ENCODE measurements around the gene TYMP. TPM values are rescaled to one million over a fixed set of nuclear protein-coding genes. Genes with fewer than 3 reads are reported as not detected.
A peak's percentile ranks its signal among the peaks of the same experiment; 100 is the strongest.
"Not testable (repeated sequence)": the region's sequence is repeated elsewhere in the genome, so short reads cannot be mapped to it uniquely, and the experiment has no call there.

Gene TYMP
- total and polyA plus RNA-seq, 2 donors = 97.3 to 156 TPM

DNA sequence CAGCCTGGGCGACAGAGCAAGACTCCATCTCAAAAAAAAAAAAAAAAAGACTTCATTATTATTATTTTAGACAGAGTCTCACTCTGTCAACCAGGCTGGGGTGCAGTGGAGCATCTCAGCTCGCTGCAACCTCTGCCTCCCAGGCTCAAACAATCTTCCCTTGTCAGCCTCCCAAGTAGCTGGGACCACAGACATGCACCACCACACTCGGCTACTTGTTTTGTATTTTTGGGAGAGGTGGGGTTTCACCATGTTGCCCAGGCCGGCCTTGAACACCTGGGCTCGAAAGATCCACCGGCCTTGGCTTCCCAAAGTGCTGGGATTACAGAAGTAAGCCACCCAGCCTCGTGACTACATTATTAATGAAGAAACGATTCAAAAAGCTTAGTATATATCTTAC is 5.3 kb upstream of the TYMP start:
- Histone ChIP-seq H3K4me1 (ENCODE audit: control insufficient read depth in 2 of 2, insufficient read depth in 2 of 2, low read length in 2 of 2) (peaks cover 1 to 40% of the 10 kb centered on the region in 2 donors), H3K27ac (ENCODE audit: low read depth in 1 of 2, low read length in 1 of 2) (peak overlapping the region; percentile 7 to 42), H3K27me3 (ENCODE audit: control insufficient read depth in 2 of 2, insufficient read depth in 1 of 2, low read length in 1 of 2) (peaks cover 34 to 58% of the 10 kb centered on the region in 2 donors), H3K4me3 (ENCODE audit: low read length in 2 of 2) (no peak overlapping the region), H3K36me3 (ENCODE audit: control insufficient read depth in 2 of 2, insufficient read depth in 2 of 2, low read length in 1 of 2) (no peaks in the 10 kb centered on the region), H3K9me3 (ENCODE audit: control insufficient read depth in 2 of 2, insufficient read depth in 1 of 2, low read length in 1 of 2) (no peaks in the 10 kb centered on the region)
- no peak for DNase-seq (ENCODE audit: low read depth in 6 of 9, low spot score in 9 of 9)
- WGBS = 90% methylated on average over 8 of the region's 8 CpGs

- WGBS = 81% methylated on average over 21 of the region's 21 CpGs
- peaks cover 4 to 35% of the 10 kb centered on the region in 2 donors for H3K4me1 ChIP-seq (ENCODE audit: control insufficient read depth in 2 of 2, insufficient read depth in 2 of 2, low read length in 2 of 2)
- H3K27me3 ChIP-seq (ENCODE audit: control insufficient read depth in 2 of 2, insufficient read depth in 1 of 2, low read length in 1 of 2) = peaks cover 42 to 66% of the 10 kb centered on the region in 2 donors
- H3K4me3 ChIP-seq (ENCODE audit: low read length in 2 of 2); H3K9me3 ChIP-seq (ENCODE audit: control insufficient read depth in 2 of 2, insufficient read depth in 1 of 2, low read length in 1 of 2); H3K36me3 ChIP-seq (ENCODE audit: control insufficient read depth in 2 of 2, insufficient read depth in 2 of 2, low read length in 1 of 2): not testable (repeated sequence)
- H3K27ac ChIP-seq (ENCODE audit: low read depth in 1 of 2, low read length in 1 of 2) = peak overlapping the region in 1 of 2 donors; percentile 47
- DNase-seq (ENCODE audit: low read depth in 6 of 9, low spot score in 9 of 9) = peak in 1 of 9 donors; percentile 46
Measured at GRCh38 chr22:50533856-50534711, 4.3 kb upstream of the TYMP start.

GRCh38 chr22:50532824-50533796 is 3.3 kb upstream of the TYMP start:
- 94% methylated on average over 19 of the region's 19 CpGs for WGBS
- Histone ChIP-seq H3K36me3 (ENCODE audit: control insufficient read depth in 2 of 2, insufficient read depth in 2 of 2, low read length in 1 of 2) (peaks cover 0 to under 1% of the 10 kb centered on the region in 2 donors), H3K9me3 (ENCODE audit: control insufficient read depth in 2 of 2, insufficient read depth in 1 of 2, low read length in 1 of 2) (peaks cover 1 to 10% of the 10 kb centered on the region in 2 donors), H3K27ac (ENCODE audit: low read depth in 1 of 2, low read length in 1 of 2) (peak overlapping the region; percentile 42 to 67), H3K4me3 (ENCODE audit: low read length in 2 of 2) (no peak overlapping the region), H3K27me3 (ENCODE audit: control insufficient read depth in 2 of 2, insufficient read depth in 1 of 2, low read length in 1 of 2) (peaks cover 51 to 69% of the 10 kb centered on the region in 2 donors), H3K4me1 (ENCODE audit: control insufficient read depth in 2 of 2, insufficient read depth in 2 of 2, low read length in 2 of 2) (peaks cover 4 to 27% of the 10 kb centered on the region in 2 donors)
- DNase-seq (ENCODE audit: low read depth in 6 of 9, low spot score in 9 of 9) = no peak

DNA sequence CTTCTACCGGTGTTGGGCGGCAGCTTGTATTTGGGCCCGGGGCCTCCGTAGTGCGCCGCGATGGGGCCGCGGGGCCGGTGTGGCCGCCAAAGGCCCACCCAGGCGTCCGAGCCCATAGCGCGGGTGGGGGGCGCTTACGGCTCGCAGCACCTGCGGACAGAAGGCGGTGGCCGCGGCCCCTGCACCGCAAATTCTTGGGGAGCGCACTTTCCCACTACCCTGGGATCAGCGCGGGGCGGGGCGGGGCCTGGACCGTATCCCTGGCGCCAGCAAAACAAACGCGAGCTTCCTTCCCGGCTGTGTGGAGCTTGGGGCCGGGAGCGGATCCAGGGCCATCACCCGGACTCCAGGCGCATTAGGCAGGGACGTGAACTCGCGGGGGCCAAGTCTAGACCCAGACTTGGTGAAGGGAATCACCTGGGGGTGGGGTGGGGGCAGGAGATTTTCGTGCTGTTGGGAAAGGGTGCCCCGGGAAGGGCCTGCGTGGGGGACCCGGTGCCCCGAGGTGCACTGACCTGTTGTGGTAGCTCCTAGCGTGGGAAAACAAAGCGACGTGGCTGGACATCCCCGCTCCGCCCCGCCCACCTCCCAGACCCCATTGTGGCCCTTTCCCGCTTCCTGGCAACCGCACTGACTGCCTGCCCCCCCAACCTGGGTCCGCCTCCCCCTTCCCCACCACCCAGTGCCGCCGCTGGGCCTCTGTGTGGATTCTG is 2.3 kb upstream of the TYMP start:
- Histone ChIP-seq H3K9me3 (ENCODE audit: control insufficient read depth in 2 of 2, insufficient read depth in 1 of 2, low read length in 1 of 2) (peaks cover 1 to 12% of the 10 kb centered on the region in 2 donors), H3K27me3 (ENCODE audit: control insufficient read depth in 2 of 2, insufficient read depth in 1 of 2, low read length in 1 of 2) (peaks cover 58 to 74% of the 10 kb centered on the region in 2 donors), H3K27ac (ENCODE audit: low read depth in 1 of 2, low read length in 1 of 2) (peak overlapping the region; percentile 67 to 97), H3K36me3 (ENCODE audit: control insufficient read depth in 2 of 2, insufficient read depth in 2 of 2, low read length in 1 of 2) (peaks cover 0 to 3% of the 10 kb centered on the region in 2 donors), H3K4me1 (ENCODE audit: control insufficient read depth in 2 of 2, insufficient read depth in 2 of 2, low read length in 2 of 2) (peaks cover 4 to 25% of the 10 kb centered on the region in 2 donors), H3K4me3 (ENCODE audit: low read length in 2 of 2) (peak overlapping the region; percentile 30 to 50)
- no peak for DNase-seq (ENCODE audit: low read depth in 6 of 9, low spot score in 9 of 9)
- 5% methylated on average over 56 of the region's 56 CpGs for WGBS

DNA sequence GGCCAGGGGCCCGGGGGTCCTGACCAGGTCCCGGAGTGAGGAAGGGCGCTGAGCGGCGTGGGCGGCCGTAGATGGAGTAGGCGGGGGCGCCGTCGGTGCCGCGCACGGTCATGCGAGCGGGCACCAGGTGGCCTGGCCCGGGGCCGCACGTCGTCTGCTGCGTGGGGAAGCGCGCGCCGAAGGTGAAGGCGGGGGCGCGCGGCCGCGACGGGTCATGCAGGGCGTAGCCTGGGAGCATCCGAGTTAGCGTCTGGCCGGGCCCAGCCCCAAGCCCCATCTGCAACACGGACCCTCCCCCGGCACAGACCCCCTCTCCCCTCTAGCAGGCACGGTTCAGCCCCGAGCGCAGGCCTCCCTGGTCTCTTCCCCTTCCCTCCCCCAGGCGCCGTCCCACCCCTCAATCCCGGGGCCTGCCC is 1.7 kb upstream of the TYMP start:
- 1% methylated on average over 44 of the region's 44 CpGs for WGBS
- H3K4me1 ChIP-seq (ENCODE audit: control insufficient read depth in 2 of 2, insufficient read depth in 2 of 2, low read length in 2 of 2) = peaks cover 9 to 30% of the 10 kb centered on the region in 2 donors
- H3K9me3 ChIP-seq (ENCODE audit: control insufficient read depth in 2 of 2, insufficient read depth in 1 of 2, low read length in 1 of 2) = peaks cover 1 to 12% of the 10 kb centered on the region in 2 donors
- H3K4me3 ChIP-seq (ENCODE audit: low read length in 2 of 2) = peak overlapping the region; percentile 50
- peak overlapping the region; percentile 67 to 97 for H3K27ac ChIP-seq (ENCODE audit: low read depth in 1 of 2, low read length in 1 of 2)
- peak in 1 of 9 donors; percentile 31 for DNase-seq (ENCODE audit: low read depth in 6 of 9, low spot score in 9 of 9)
- H3K36me3 ChIP-seq (ENCODE audit: control insufficient read depth in 2 of 2, insufficient read depth in 2 of 2, low read length in 1 of 2) = peaks cover 0 to 3% of the 10 kb centered on the region in 2 donors
- H3K27me3 ChIP-seq (ENCODE audit: control insufficient read depth in 2 of 2, insufficient read depth in 1 of 2, low read length in 1 of 2) = peaks cover 58 to 79% of the 10 kb centered on the region in 2 donors

DNA sequence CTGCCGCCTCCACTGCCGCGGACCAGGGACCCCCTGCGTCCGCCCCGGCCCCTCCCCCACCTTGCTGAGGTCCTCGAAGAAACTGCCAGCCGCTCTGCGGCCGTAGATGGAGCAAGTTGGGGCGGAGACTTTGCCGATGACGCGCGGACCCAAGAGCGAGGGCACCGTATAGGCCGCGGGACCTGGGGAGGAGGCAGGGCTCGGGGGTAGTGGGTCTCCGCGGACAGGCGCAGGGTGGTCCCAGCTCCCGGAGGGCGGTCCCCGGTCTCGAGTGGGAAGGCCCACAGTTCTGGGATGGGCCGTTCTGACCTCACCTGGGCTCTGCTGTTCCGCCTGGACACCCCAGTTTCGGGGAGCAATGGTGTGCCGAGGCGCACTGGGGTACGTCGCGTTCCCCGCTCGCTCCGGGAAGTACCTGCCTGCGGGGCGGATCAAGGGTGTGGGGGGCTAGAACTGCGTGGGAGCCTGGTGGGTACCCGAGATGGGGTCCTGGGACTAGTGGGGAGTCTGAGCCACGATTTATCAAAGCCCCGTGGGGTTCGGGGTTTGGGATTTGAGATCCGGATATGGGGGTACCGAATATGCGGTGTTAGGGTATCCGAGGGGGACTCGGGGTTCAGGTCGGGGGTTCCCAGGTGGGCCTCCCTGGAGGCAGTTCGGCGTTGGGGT is 1.2 kb upstream of the TYMP start:
- peak overlapping the region; percentile 50 for H3K4me3 ChIP-seq (ENCODE audit: low read length in 2 of 2)
- WGBS = 5% methylated on average over 53 of the region's 53 CpGs
- peak in 1 of 9 donors; percentile 59 for DNase-seq (ENCODE audit: low read depth in 6 of 9, low spot score in 9 of 9)
- peaks cover 11 to 28% of the 10 kb centered on the region in 2 donors for H3K4me1 ChIP-seq (ENCODE audit: control insufficient read depth in 2 of 2, insufficient read depth in 2 of 2, low read length in 2 of 2)
- peaks cover 1 to 12% of the 10 kb centered on the region in 2 donors for H3K9me3 ChIP-seq (ENCODE audit: control insufficient read depth in 2 of 2, insufficient read depth in 1 of 2, low read length in 1 of 2)
- H3K27me3 ChIP-seq (ENCODE audit: control insufficient read depth in 2 of 2, insufficient read depth in 1 of 2, low read length in 1 of 2) = peaks cover 58 to 79% of the 10 kb centered on the region in 2 donors
- peak overlapping the region; percentile 67 to 97 for H3K27ac ChIP-seq (ENCODE audit: low read depth in 1 of 2, low read length in 1 of 2)
- H3K36me3 ChIP-seq (ENCODE audit: control insufficient read depth in 2 of 2, insufficient read depth in 2 of 2, low read length in 1 of 2) = peaks cover 0 to 3% of the 10 kb centered on the region in 2 donors

DNA sequence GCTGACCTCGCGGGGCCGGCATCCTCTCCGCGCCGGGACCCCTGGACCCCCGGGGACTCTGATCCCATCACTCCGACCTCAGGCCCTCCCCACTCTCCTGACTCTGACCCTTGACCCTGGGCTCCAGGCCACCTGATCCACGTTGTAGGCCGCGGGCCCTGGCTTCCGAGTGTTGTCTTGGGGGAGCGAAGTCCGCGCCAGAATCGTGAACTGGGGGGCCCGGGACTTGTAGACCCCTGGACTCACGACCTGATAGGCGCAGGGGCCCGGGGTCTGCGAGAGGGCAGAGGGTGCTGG is 716 bp upstream of the TYMP start:
- 3% methylated on average over 21 of the region's 21 CpGs for WGBS
- Histone ChIP-seq H3K4me3 (ENCODE audit: low read length in 2 of 2) (peak overlapping the region; percentile 50), H3K27me3 (ENCODE audit: control insufficient read depth in 2 of 2, insufficient read depth in 1 of 2, low read length in 1 of 2) (peaks cover 58 to 79% of the 10 kb centered on the region in 2 donors), H3K4me1 (ENCODE audit: control insufficient read depth in 2 of 2, insufficient read depth in 2 of 2, low read length in 2 of 2) (peaks cover 11 to 25% of the 10 kb centered on the region in 2 donors), H3K36me3 (ENCODE audit: control insufficient read depth in 2 of 2, insufficient read depth in 2 of 2, low read length in 1 of 2) (peaks cover 0 to 3% of the 10 kb centered on the region in 2 donors), H3K27ac (ENCODE audit: low read depth in 1 of 2, low read length in 1 of 2) (peak overlapping the region; percentile 67 to 97), H3K9me3 (ENCODE audit: control insufficient read depth in 2 of 2, insufficient read depth in 1 of 2, low read length in 1 of 2) (peaks cover 1 to 12% of the 10 kb centered on the region in 2 donors)
- DNase-seq (ENCODE audit: low read depth in 6 of 9, low spot score in 9 of 9) = no peak

- peak overlapping the region; percentile 37 to 50 for H3K4me3 ChIP-seq (ENCODE audit: low read length in 2 of 2)
- H3K9me3 ChIP-seq (ENCODE audit: control insufficient read depth in 2 of 2, insufficient read depth in 1 of 2, low read length in 1 of 2) = peaks cover 1 to 12% of the 10 kb centered on the region in 2 donors
- WGBS = 37% methylated on average over 50 of the region's 50 CpGs
- H3K27me3 ChIP-seq (ENCODE audit: control insufficient read depth in 2 of 2, insufficient read depth in 1 of 2, low read length in 1 of 2) = peaks cover 58 to 79% of the 10 kb centered on the region in 2 donors
- peaks cover 0 to 3% of the 10 kb centered on the region in 2 donors for H3K36me3 ChIP-seq (ENCODE audit: control insufficient read depth in 2 of 2, insufficient read depth in 2 of 2, low read length in 1 of 2)
- peaks cover 18 to 27% of the 10 kb centered on the region in 2 donors for H3K4me1 ChIP-seq (ENCODE audit: control insufficient read depth in 2 of 2, insufficient read depth in 2 of 2, low read length in 2 of 2)
- peak overlapping the region; percentile 80 to 91 for H3K27ac ChIP-seq (ENCODE audit: low read depth in 1 of 2, low read length in 1 of 2)
- no peak for DNase-seq (ENCODE audit: low read depth in 6 of 9, low spot score in 9 of 9)
Measured at GRCh38 chr22:50529416-50529896, 356 bp downstream of the TYMP start.

All from thymus (tissue), 11 donors.